ENCODE data around the gene SEC31A.
"Not testable (repeated sequence)": the region's sequence is repeated elsewhere in the genome, so short reads cannot be mapped to it uniquely, and the experiment has no call there.

SEC31A gene

DNA sequence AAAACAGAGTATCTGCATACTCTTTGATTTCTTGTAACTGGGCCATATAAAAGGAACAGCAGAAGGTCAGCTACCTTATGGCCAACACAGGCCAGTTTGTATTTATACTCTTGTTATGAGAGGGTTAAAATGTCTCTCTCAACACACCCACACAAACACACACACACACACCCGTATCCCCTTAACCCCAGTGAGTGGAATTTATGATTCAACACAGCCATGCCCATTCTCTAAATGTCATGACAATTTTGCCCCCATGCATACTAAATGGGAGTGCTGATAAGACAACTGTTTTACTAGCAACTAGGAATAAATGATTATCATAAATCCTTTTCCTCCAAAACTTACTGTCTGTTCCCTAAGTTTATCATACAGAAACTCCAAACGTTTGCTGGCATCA is 70.3 kb downstream of the SEC31A start:
- in situ Hi-C loops (cut with MboI; ENCODE audit: low sequenced_read_pairs, unreplicated experiment), result no loop called here
- DNase-seq (ENCODE audit: low spot score), result no peak
- TF ChIP-seq, protein P1, sequence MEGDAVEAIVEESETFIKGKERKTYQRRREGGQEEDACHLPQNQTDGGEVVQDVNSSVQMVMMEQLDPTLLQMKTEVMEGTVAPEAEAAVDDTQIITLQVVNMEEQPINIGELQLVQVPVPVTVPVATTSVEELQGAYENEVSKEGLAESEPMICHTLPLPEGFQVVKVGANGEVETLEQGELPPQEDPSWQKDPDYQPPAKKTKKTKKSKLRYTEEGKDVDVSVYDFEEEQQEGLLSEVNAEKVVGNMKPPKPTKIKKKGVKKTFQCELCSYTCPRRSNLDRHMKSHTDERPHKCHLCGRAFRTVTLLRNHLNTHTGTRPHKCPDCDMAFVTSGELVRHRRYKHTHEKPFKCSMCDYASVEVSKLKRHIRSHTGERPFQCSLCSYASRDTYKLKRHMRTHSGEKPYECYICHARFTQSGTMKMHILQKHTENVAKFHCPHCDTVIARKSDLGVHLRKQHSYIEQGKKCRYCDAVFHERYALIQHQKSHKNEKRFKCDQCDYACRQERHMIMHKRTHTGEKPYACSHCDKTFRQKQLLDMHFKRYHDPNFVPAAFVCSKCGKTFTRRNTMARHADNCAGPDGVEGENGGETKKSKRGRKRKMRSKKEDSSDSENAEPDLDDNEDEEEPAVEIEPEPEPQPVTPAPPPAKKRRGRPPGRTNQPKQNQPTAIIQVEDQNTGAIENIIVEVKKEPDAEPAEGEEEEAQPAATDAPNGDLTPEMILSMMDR (IDR thresholded peaks at IDR 0.05; ENCODE audit: borderline replicate concordance, control extremely low read depth, extremely low read depth, insufficient read depth, missing control alignments), result no peak

DNA sequence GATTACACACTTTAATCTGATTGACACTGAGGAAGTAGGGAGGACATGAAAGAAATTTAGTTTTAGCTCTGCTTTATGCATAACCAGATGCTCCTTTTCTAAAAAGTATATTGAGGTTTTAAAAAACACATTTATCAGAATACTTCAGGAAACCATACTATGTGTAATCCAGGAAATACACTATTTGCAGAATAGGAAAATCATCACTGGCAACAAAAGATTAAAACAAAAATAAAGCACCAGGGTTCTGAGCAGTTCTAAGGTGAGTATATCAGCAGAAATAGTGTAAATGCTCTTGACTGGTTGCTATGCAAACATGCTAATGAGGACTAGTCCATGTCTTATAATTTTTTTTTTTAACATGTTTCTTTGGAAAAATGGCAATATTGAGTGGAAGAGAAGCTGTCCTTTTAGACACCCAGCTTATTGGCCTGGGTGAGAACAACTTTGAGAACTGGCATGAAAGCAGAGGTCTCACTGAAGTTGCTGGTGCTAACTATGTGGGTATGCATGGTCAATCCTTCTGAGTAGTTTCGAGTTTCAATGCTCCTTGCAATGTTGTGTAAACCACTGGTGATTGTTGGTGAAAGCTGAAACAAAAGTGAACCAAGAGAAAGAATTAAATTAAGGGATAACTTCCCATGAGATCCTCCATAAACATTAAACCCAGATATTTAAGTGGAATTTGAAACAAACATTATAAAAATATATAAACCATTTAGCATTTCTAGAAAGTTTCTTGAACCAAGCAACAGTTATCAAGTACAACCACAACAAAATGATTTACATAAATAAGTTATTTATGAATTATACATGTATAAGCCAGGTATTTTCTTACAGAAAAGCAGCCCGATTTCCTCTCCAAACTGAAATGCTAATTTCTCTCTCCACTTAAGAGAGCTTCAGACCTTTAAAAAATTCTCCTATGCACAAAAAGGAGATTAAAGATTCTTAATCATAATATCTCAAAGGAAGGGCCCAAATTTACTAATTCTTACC is 72.0 kb downstream of the SEC31A start:
- TF ChIP-seq, protein P1 (IDR thresholded peaks at IDR 0.05; ENCODE audit: borderline replicate concordance, control extremely low read depth, extremely low read depth, insufficient read depth, missing control alignments), result no peak
- in situ Hi-C loops (cut with MboI; ENCODE audit: low sequenced_read_pairs, unreplicated experiment), result no loop called here
- no peak for DNase-seq (ENCODE audit: low spot score)

DNA sequence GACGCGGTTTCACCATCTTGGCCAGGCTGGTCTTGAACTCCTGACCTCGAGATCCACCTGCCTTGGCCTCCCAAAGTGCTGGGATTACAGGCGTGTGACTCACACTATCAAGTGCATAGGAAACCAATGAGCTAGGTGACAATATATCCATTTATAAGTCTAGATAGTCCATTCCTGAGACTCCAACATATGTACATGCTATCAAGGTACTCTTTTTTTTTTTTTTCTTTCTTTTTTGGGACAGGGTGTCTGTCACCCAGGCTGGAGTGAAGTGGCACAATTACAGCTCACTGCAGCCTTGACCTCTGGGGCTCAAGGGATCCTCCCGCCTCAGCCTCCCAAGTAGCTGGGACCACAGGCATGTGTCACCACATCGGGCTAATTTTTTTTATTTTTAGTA is 74.1 kb downstream of the SEC31A start:
- DNase-seq (ENCODE audit: low spot score); in situ Hi-C loops (cut with MboI; ENCODE audit: low sequenced_read_pairs, unreplicated experiment): not testable (repeated sequence)

DNA sequence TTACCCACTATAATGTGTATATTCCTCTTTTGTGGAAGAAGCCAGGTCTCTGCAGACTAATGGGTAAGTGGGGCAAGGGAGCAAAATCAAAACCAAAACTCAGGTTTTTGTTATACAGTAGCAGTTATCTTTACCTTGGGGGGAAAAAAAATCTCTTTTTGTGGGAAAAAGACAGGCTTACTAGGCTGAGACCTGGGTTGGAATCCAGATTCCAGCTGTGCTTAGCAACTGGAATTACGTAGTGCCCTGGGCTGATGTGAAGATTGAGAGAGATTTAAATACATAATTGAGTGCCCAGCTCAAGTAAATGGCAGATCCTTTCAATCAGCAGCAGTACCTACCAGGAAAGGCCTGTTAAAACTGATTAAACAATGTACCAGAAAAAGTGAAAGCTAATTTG is 76.9 kb downstream of the SEC31A start:
- DNase-seq (ENCODE audit: low spot score), result no peak
- in situ Hi-C loops (cut with MboI; ENCODE audit: low sequenced_read_pairs, unreplicated experiment), result no loop called here
- TF ChIP-seq, protein P1 (IDR thresholded peaks at IDR 0.05; ENCODE audit: borderline replicate concordance, control extremely low read depth, extremely low read depth, insufficient read depth, missing control alignments), result no peak

DNA sequence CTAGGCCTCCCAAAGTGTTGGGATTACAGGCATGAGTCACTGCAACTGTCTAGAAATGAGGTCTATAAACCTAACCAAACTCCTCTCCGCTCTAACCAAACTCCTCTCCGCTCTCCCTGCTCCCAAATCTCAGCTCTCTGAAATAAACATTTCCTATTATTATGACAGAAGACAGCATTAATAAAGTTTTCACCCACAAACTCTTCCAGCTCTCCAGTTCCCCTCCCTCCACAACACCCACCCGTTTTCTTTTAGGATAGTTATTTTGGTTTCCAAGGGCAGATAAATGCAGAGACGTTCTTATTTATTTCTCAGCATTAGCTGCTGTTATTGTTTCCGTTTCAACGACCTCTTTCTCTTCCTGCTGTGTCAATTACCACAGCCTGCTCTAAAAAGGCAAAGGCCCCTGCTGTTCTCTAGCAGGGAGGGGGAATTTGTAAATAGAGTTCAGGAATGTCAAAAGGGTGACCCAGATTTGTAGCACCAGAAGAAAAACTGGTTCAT is 79.1 kb downstream of the SEC31A start:
- no peak for DNase-seq (ENCODE audit: low spot score)
- TF ChIP-seq, protein P1 (IDR thresholded peaks at IDR 0.05; ENCODE audit: borderline replicate concordance, control extremely low read depth, extremely low read depth, insufficient read depth, missing control alignments), result no peak
- in situ Hi-C loops (cut with MboI; ENCODE audit: low sequenced_read_pairs, unreplicated experiment), result no loop called here

DNA sequence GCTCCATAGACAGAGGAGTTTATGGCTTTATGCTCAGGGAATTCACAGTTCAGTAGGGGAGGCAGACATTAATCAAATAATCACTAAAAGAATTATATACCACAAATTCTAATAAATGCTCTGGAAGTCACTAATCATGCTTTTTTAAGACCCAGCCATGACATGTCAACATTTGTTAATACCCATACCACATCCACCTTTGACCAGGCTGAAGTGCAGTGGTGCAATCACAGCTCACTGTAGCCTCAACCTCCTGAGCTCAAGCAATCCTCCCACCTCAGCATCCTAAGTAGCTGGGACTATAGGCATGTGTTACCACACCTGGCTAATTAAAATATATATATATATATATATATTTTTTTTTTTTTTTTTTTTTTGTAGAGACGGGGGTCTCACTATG is 79.6 kb downstream of the SEC31A start:
- TF ChIP-seq, protein P1 (IDR thresholded peaks at IDR 0.05; ENCODE audit: borderline replicate concordance, control extremely low read depth, extremely low read depth, insufficient read depth, missing control alignments), result no peak
- DNase-seq (ENCODE audit: low spot score), result no peak
- in situ Hi-C loops (cut with MboI; ENCODE audit: low sequenced_read_pairs, unreplicated experiment), result no loop called here

DNA sequence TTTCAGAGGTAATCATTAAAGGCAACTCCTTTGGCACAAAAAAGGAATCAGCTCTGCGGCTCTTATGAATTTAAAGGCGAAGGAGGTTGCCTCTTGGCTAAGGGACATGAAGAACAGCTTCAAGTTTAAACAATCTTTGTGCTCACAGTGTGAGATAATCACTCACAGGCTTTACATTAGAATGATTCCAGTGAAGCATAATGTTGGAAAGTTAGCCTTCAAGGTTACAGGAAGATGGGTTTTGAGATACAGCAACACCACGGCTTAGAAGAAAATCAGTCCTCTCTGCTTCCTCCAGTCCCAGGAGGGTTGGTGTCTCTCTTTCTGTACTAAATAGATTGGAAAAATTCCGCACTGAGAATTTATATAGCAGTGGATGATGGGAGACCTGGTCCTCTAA is 80.8 kb downstream of the SEC31A start:
- DNase-seq (ENCODE audit: low spot score), result no peak
- in situ Hi-C loops (cut with MboI; ENCODE audit: low sequenced_read_pairs, unreplicated experiment), result no loop called here
- TF ChIP-seq, protein P1 (IDR thresholded peaks at IDR 0.05; ENCODE audit: borderline replicate concordance, control extremely low read depth, extremely low read depth, insufficient read depth, missing control alignments), result no peak
